ENCODE results near the gene NEK11. TPM values are rescaled to one million over a fixed set of nuclear protein-coding genes. Genes with fewer than 3 reads are reported as not detected.

Gene NEK11
- total RNA-seq, 1 experiment from 2014 or later: 9.5 TPM

DNA sequence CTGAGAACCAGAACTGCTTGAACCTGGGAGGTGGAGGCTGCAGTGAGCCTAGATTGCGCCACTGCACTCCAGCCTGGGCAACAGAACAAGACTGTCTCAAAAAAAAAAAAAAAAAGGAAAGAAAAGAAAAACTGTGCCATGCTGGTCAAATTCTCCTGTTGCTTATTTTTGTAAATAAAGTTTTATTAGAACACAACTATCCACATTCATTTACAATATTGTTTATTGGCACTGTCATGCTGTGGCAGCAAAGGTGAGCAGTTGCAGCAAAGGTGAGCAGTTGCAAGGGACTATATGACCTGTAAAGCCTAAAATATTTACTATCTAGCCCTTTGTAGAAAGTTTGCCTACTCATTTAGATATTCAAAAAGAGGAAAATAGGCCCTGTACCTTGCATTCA is 18.4 kb upstream of the NEK11 start:
- ATAC-seq (no peak), DNase-seq (ENCODE audit: low read depth, low spot score) (no peak)
- H3K4me1 ChIP-seq (ENCODE audit: control insufficient read depth, insufficient read depth, low read length): no peaks in the 10 kb centered on the region
- H3K4me3 ChIP-seq (ENCODE audit: low read depth in 2 of 2, low read length in 2 of 2): no peak overlapping the region
- ChIA-PET POLR2A (no interaction called here), CTCF (no interaction called here)
- TF ChIP-seq CTCF (IDR thresholded peaks at IDR 0.05) (no peak), SIN3A (IDR thresholded peaks at IDR 0.05; ENCODE audit: borderline replicate concordance, insufficient read depth, low read depth, low read length) (no peak), POLR2AphosphoS5 (IDR thresholded peaks at IDR 0.05; ENCODE audit: low read depth, low read length) (no peak), REST (IDR thresholded peaks at IDR 0.05; ENCODE audit: insufficient read depth in 1 of 2, low read depth in 2 of 2, low read length in 1 of 2) (no peak), TCF7L2 (IDR thresholded peaks at IDR 0.05; ENCODE audit: low read depth, low read length) (no peak)
- BruUV-seq (replicated peaks): no TSS peak
- H3K27me3 ChIP-seq (ENCODE audit: control insufficient read depth, insufficient read depth, low read length): no peaks in the 10 kb centered on the region
- intact Hi-C loops (cut with micrococcal nuclease; ENCODE audit: unreplicated experiment) (no loop called here), in situ Hi-C loops (cut with HindIII; ENCODE audit: low pct_unique_long_range_greater_than_20kb, low sequenced_read_pairs) (no loop called here)
- H3K9me3 ChIP-seq (ENCODE audit: control insufficient read depth, insufficient read depth, low read depth, low read length): no peaks in the 10 kb centered on the region
- H3K27ac ChIP-seq (ENCODE audit: low read length): no peak overlapping the region
- 0 out of 2 replicates have a peak, but pooled peaks cover under 1% of the 10 kb centered on the region for H3K36me3 ChIP-seq (ENCODE audit: control insufficient read depth, insufficient read depth, low read length)

GRCh38 chr3:131009698-131010097 is 17.0 kb upstream of the NEK11 start:
- in situ Hi-C loops (cut with HindIII; ENCODE audit: low pct_unique_long_range_greater_than_20kb, low sequenced_read_pairs): no loop called here

More at GRCh38 chr3:131009698-131010097, 17.0 kb upstream of the NEK11 start:
- Histone ChIP-seq H3K27me3 (ENCODE audit: control insufficient read depth, insufficient read depth, low read length) (no peaks in the 10 kb centered on the region), H3K4me3 (ENCODE audit: low read depth in 2 of 2, low read length in 2 of 2) (no peak overlapping the region), H3K36me3 (ENCODE audit: control insufficient read depth, insufficient read depth, low read length) (0 out of 2 replicates have a peak, but pooled peaks cover under 1% of the 10 kb centered on the region), H3K9me3 (ENCODE audit: control insufficient read depth, insufficient read depth, low read depth, low read length) (no peaks in the 10 kb centered on the region), H3K4me1 (ENCODE audit: control insufficient read depth, insufficient read depth, low read length) (no peaks in the 10 kb centered on the region), H3K27ac (ENCODE audit: low read length) (no peak overlapping the region)
- POLR2A ChIA-PET: no interaction called here
- TF ChIP-seq POLR2AphosphoS5 (IDR thresholded peaks at IDR 0.05; ENCODE audit: low read depth, low read length) (no peak), SIN3A (IDR thresholded peaks at IDR 0.05; ENCODE audit: borderline replicate concordance, insufficient read depth, low read depth, low read length) (no peak), TCF7L2 (IDR thresholded peaks at IDR 0.05; ENCODE audit: low read depth, low read length) (no peak), REST (IDR thresholded peaks at IDR 0.05; ENCODE audit: insufficient read depth in 1 of 2, low read depth in 2 of 2, low read length in 1 of 2) (no peak), CTCF (IDR thresholded peaks at IDR 0.05) (no peak)
- CTCF ChIA-PET: no interaction called here
- ATAC-seq: no peak
- no TSS peak for BruUV-seq (replicated peaks)
- DNase-seq (ENCODE audit: low read depth, low spot score): no peak
- intact Hi-C loops (cut with micrococcal nuclease; ENCODE audit: unreplicated experiment): no loop called here

Data from Panc1 (cell line).